Uterus (tissue), 2 donors: ENCODE results near the gene PHF1.

ENCODE experiments used
- POLR2A ChIP-seq, 2 donors: fragments of 450-650 bp; IDR thresholded peaks; one replicate each; pipeline ENCODE4 v1.6.1; 2016; ENCODE audit warnings: antibody characterized with exemption in 2 of 2, mild to moderate bottlenecking in 1 of 2, moderate library complexity in 1 of 2
- TF ChIP-seq, protein P1 (sequence below), 4 experiments: fragments of 200-600 bp in 2 of 4; fragments of 450-650 bp in 2 of 4; sonication (generic) in 2 of 4; IDR thresholded peaks; one replicate each; pipeline ENCODE4 v1.5.1; 2016 to 2019; ENCODE audit warnings: antibody characterized with exemption in 4 of 4, mild to moderate bottlenecking in 2 of 4, moderate library complexity in 1 of 4

DNA sequence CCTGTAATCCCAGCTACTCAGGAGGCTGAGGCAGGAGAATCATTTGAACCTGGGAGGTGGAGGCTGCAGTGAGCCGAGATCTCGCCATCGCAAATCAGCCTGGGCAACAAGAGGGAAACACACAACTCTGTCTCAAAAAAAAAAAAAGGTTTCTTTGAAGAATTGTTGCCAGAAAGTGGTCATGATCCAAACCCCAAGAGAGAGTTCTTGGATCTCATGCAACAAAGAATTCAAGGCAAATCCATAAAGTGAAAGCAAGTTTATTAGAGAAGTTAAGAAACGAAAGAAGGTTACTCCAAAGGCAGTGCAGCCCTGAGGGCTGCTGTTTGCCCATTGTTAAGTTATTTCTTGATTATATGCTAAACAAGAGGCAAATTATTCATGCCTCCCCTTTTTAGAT, 33.6 kb upstream of the PHF1 start:
- no peak for TF ChIP-seq POLR2A (IDR thresholded peaks at IDR 0.05)
- TF ChIP-seq, protein P1, sequence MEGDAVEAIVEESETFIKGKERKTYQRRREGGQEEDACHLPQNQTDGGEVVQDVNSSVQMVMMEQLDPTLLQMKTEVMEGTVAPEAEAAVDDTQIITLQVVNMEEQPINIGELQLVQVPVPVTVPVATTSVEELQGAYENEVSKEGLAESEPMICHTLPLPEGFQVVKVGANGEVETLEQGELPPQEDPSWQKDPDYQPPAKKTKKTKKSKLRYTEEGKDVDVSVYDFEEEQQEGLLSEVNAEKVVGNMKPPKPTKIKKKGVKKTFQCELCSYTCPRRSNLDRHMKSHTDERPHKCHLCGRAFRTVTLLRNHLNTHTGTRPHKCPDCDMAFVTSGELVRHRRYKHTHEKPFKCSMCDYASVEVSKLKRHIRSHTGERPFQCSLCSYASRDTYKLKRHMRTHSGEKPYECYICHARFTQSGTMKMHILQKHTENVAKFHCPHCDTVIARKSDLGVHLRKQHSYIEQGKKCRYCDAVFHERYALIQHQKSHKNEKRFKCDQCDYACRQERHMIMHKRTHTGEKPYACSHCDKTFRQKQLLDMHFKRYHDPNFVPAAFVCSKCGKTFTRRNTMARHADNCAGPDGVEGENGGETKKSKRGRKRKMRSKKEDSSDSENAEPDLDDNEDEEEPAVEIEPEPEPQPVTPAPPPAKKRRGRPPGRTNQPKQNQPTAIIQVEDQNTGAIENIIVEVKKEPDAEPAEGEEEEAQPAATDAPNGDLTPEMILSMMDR (IDR thresholded peaks at IDR 0.05) = no peak
